ENCODE results near the gene F3. TPM values are rescaled to one million over a fixed set of nuclear protein-coding genes. Genes with fewer than 3 reads are reported as not detected.

The F3 gene
- total RNA-seq, 1 donor from 2014 or later: 19.9 TPM

DNA sequence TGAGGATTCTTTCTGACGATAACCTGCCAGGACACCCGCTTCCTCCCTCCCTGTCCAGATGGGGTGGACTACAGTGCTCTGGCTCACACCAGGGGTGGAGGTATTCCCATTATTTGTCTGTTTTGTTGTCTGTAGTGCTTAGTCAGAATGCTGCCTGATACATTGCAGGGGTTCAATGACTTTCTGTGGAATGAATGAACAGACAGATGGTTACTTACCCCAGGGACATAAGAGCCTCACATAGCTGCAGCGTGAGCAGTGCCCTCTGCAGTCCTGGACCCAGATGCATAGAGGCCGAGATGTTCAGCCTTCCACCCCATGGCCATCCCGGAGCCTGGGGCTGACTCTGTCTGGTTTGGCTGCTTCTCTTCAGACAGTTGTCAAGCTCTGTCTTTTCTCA is 13.0 kb upstream of the F3 start:
- intact Hi-C loops (cut with DNase I): no loop called here
- ATAC-seq: no peak
- no peak for DNase-seq (ENCODE audit: low spot score)

DNA sequence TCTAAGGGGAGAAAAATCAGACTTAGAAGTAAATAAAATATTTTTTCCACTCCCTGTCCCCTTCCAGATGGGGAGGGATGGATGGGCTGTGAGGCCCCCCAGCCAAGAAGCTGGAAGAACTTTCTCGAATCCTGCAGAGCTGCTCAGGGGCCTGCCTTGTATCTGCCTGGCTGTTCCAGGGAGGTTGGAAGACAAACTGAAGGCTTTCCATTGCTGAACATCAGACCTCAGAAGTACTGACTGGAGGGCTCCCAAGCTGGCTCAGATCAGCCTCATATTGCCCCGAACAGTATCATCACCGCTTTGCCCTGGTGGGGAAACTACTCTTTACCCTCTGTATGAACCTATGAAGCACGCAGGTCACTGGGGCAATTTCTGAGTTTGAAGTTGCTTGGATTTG is 12.4 kb upstream of the F3 start:
- ATAC-seq: no peak
- DNase-seq (ENCODE audit: low spot score): no peak
- intact Hi-C loops (cut with DNase I): no loop called here

DNA sequence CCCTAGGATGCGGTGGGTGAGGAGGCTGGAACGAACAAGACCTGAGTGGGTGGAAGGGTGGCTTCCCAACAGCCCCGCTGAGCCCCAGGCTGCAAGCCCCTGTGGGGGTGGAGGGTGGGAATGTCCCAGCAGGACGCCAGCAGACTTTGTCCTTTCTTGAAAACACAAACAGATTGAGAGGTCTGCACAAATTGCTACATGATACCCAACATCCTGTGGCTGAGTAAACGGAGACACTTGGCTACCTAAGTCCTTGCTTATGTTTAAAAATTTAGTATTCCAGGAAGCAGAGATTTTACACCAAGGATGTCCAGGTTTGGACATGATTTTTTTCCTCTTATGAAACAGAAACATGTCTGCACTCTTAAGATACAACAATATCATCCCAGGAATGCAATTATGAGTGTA is 11.8 kb upstream of the F3 start:
- peak; percentile 22 for ATAC-seq
- no peak for DNase-seq (ENCODE audit: low spot score)
- intact Hi-C loops (cut with DNase I): no loop called here

DNA sequence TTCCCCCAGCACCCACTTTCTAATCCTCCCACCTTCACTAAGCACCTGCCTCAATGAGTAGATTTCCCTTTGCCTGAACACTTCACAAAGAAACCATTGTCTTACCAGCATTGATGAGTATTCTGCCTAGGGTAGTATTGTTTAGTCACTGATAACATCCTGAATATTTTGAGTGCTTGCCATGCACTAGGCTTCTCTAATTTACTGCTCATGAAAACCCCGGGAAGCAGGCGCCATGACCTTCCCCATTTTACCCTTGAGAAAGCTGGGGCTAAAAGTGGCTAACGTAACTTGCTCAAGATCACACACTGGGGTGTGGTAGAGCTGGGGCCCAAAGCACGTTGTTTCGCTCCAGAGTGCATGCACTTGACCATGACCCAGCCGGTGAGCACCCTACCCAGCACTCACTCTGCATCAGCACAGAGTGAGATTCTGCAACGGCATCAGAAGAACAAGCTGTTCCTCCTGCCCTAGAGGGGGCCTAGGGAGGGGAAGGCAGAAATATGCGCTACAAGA is 10.6 kb upstream of the F3 start:
- intact Hi-C loops (cut with DNase I): no loop called here
- ATAC-seq (peak; percentile 80), DNase-seq (ENCODE audit: low spot score) (no peak)

DNA sequence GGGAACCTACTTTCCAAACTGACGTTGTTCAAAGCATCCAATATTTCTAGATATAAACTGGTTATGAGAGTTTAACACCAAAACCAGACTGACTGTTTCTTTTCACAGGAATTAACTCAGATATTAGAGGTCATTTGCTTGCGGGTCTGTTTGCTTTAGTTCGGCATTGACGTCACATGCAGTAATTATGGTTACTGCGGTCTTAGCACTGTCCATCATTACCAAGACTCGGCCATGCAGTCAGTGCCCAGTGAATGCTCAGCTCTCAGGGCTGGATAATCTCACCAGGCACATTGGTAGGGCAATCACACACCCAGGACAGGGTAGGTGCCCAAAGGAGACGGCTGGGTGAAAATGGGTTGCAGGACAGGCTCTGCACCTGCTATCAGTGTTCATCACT is 9.9 kb upstream of the F3 start:
- DNase-seq (ENCODE audit: low spot score) (no peak), ATAC-seq (no peak)
- intact Hi-C loops (cut with DNase I): no loop called here

DNA sequence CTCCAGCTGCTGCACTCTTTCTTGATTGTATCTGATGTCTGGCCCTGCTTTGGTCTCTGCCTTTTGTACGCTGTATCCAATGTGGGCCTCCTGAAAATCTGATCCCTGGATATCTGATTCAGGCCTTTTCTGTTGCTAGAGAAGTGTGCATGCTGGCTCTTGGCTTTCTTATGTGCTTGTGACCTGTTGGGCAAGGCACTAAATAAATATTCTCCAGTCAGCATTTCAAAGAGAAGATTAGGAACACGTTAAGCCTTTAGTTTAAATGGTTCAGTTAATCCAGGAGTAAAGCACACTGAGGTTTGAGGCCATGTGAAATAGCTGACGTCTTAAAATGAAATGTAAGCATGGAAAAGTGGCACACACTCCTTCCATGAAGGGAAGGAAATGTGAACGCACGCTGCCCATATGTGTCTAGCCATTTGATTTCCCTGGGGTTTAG is 9.3 kb upstream of the F3 start:
- DNase-seq (ENCODE audit: low spot score) (no peak), ATAC-seq (no peak)
- intact Hi-C loops (cut with DNase I): no loop called here

DNA sequence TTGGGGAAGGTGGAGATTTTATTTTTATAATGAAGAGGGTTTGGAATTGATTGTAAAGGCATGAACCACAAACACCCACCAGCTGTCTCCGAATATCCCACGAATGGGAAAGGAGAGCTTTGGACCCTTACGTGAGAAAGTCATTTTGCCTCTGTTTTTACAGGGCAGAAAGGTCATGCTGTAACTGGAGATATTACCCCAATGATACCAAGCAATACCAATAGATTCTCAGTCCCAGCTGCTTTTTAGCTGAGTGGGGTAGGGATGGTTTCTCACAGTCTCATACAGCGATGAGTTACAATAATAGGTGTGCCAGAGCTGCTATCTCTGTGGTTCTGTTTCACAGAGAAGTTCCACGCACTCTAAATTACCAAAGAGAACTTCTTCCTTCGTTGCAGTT is 8.8 kb upstream of the F3 start:
- intact Hi-C loops (cut with DNase I): no loop called here
- ATAC-seq: no peak

DNA sequence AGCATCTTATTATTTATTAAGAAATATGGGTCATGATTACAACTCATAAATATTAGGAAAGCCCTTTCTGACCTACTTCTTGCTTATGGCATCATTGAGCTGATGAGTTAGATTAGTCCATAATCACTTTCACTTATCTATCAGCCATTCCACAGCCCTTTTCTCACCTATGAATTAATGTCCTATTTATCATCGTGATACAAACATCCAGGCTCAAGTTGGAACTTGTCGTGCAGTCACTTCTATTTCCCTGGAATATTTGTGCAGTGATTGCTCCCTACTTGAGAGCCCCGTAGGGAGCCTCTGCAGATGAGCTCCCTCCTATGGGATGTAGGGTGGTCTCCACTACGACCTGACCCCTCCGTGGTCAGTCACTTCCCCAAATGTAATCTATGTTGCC is 8.1 kb upstream of the F3 start:
- ATAC-seq (no peak), DNase-seq (ENCODE audit: low spot score) (no peak)
- intact Hi-C loops (cut with DNase I): no loop called here

More for the DNA sequence above, 8.8 kb upstream of the F3 start:
- no peak for DNase-seq (ENCODE audit: low spot score)

DNA sequence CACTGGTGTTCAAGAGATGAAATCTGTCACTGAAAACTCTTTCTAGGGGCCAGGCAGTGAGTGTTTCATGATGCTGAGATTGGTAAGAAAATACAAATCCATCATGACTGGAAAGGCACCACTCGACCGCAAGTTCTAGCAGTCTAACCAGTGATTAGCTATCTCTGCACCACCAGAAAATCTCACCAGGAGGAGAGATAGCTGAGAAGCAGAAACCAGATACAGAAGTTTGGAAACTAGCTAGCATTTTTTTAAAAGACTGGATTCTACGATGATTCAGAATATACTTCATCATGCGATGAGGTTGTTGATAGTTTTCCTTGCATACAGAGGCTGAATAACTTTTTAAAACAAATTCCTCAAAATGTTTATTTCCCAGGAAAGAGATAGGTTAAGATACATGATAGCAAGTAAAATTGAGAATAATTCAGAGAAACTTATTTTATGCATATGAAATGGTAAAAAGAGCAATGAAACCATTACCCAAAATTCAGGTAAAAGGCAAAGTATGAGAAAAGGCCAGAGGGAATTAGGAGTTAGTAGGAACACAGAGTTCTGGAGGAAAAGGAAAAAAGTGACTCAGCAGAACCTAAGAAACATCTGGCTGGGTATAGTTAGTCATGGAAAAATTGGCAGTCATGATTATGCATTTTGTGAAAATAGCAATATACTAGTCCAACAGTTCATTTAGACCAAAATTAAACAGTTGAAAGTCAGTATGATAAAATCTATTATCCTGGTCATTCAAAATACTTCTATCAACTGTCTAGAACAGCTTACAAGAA is 3.3 kb upstream of the F3 start:
- intact Hi-C loops (cut with DNase I): no loop called here

DNA sequence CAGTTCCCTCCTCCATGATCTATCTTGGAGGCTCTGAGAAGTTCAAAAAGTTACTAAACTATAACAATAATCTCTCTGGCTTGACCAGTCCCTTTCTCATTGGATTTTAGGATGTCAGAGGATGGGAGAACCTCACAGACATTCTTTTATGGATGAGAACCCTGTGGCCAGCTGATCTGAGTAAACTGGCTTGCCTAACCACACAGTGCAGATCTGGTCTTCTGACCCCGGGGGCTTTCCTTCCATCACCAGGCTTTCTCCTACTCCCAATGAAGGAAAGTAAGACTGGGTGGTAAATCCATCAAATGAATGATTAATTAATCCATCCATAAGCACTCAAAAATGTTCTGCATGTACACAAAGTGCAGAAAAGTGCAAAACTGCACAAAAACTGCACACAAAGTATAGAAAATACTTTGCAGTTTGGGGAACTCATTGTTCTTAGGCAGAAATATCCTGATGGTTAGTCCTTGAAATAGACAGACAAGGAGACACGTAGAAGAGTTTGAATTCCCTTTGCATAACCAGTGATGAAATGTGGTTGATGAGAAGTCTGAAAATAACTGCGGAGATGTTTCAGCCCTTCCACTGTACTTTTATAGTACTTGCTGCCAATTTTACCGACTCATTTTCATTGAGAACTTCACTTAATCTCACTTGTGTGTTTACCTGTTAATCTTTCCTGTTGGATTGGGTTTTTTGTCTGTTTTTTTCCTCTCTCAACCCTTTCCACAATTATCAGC is 2.5 kb upstream of the F3 start:
- ATAC-seq (no peak), DNase-seq (ENCODE audit: low spot score) (no peak)
- intact Hi-C loops (cut with DNase I): no loop called here

More for the DNA sequence above, 3.3 kb upstream of the F3 start:
- DNase-seq (ENCODE audit: low spot score) (no peak), ATAC-seq (peak; percentile 48)

DNA sequence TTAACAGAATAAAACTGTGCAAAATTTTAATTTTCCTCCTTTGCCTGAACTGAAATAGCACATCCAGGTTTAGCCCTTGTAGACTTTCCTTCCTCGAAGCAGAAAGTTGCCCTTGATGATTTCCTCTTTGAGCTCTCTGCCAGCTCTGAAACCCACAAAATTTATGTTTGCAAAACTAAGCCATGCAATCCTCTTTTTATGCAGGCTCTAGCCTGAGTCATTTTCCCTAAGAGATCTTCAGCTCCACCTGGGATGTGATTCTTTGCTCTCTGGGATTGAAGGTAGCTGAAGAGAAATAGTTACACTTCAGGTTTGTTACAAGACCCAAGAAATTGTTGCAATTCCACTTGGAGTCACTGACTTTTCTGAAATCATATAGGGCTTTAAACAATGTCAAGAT is 1.4 kb upstream of the F3 start:
- intact Hi-C loops (cut with DNase I): no loop called here
- DNase-seq (ENCODE audit: low spot score) (no peak), ATAC-seq (no peak)

DNA sequence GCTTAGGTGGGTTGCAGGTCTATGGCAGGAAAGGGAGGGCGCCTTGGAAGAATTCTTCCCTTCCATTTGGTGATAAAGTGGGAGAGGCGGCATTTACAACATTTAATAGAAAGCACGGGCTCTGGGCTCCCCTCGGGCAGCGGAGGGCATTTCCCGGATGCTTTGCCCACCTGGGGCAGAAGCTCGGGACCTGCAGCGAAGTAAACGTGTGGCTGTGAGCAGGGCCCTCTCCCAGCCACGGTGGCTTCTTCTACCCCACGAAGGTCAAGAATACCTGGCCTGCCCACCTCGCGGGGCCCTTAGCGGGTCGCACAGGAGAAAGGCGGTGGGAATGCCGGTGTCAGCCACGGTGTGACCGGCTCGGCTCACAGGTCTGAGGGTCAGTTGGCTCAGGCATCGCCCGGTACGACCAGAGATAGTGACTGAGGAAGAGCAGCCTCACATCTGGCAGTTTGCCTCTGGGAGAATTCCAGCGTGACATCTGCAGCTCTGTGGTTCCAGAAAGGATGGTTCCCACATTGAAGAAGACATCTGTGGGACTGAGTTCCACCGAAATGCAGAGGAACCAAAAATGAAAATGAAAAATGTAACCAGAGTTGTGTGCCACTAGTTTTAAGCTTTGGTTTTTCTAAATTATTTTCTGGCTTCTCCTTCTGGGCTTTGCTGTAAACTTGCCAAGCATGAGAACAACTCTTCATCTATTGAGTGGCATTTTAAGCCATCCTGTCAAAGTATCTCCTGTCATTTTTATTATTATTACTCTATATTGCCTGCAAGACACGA is 720 bp upstream of the F3 start:
- DNase-seq (ENCODE audit: low spot score) (peak; percentile 77), ATAC-seq (peak; percentile 66)
- intact Hi-C loops (cut with DNase I): no loop called here

DNA sequence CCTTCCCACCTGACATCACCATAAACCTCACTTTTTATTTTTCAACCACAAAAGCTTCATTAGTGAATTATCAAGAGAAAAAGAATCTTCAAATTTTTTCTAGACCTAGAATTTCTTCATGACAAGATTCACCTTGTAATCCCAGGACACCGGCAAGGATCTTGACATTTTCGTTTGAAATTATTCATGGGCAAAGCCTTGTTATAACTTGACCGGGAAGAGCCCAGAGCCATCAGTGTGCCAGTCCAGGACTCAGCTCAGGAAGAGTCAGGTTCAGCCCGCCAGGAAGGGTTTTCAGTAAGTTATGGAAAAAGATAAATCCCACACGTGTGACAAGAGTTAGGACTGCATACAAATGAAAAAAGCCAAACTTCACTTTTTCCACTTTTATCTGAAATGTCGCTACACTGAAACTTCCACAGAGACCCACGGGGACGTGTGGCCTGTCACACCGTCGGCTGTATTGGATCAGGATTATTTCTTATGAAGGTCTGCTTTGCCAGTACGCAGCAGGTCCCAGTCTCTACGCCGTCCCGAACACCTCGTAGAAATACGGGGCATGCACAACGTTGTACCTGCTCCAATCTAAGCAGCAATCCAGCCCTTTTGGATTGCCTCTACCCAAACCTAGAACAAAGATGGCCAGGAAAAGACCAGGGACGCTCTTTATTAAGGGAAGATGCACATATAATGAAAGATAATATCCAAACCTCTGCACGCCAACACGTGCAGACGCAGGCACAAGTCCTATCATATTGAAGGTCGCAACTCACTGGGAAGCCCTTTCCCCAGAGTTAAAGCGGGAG is 916 bp downstream of the F3 start:
- DNase-seq (ENCODE audit: low spot score): no peak
- ATAC-seq: no peak
- intact Hi-C loops (cut with DNase I): no loop called here

DNA sequence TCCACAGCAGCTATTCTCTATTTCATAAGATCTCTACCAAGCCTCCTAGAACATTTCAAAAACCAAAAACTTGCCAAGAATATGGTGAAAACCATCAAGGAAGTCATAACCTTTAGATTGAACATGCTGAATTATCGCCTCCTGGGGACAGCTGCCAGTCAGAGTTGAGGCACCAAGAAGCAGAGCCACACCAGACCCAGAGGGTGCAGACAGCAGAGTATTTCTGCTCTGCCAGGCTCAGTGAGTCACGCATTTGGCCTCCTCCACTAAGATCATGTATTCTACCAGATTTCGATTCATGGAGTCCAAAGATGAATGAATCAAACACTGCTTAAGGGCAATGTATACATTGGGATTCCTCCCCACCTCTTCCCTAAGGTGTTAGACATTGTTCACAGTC is 2.1 kb downstream of the F3 start:
- ATAC-seq: no peak
- intact Hi-C loops (cut with DNase I): loop anchor here (10.0 kb wide), 1 partner anchor 265 kb away; no protein-coding TSS in a partner anchor
- DNase-seq (ENCODE audit: low spot score): no peak

DNA sequence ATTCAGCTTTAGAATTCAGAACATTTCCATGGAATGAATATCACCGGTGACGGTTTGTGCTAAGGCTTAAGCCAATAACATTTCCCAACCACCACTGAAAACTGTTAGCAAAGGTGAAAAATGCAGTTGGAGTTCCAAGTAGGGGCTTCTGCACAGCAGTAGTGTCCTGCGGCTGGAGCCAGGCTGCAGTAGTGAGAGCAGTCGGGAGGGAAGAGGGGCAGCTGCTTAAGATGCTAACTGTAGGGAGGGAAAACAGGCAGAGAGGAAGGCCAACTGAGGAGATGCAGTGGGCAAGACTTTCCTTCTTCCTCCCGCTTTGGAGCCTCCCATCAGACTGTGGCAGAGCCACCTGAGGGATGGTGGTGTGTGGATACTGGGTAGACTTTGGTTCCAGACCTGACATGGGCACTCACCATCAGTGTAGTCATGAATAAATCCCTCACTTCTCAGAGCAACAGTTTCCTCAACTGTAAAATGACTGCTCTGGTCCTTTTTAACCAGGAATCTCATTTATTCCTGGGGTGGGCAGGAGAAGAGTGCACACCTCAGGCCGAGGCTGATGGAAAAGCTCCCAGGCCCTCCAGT is 3.2 kb downstream of the F3 start:
- ATAC-seq (no peak), DNase-seq (ENCODE audit: low spot score) (no peak)
- intact Hi-C loops (cut with DNase I): loop anchor here (10.0 kb wide), 1 partner anchor 266 kb away; no protein-coding TSS in a partner anchor

DNA sequence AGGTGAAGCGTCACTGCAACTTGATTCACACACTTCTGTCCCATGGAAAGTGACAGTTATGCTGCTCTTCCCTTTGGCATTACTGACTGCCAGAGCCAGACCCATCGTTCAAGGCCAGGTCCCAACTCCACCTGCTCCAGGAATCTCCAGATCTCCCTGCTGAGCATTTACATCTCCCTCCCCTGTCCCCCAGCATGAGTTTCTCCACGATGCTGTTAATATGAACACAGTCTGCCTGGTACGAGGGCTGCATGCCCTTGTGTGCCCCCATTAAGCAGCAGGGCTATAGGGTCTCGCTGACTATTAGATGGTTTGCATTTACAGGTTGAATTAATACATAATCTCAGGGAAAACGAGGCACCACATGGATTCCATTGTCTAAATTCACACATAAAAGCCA is 4.3 kb downstream of the F3 start:
- DNase-seq (ENCODE audit: low spot score) (no peak), ATAC-seq (no peak)
- intact Hi-C loops (cut with DNase I): loop anchor here (10.0 kb wide), 1 partner anchor 268 kb away; no protein-coding TSS in a partner anchor

DNA sequence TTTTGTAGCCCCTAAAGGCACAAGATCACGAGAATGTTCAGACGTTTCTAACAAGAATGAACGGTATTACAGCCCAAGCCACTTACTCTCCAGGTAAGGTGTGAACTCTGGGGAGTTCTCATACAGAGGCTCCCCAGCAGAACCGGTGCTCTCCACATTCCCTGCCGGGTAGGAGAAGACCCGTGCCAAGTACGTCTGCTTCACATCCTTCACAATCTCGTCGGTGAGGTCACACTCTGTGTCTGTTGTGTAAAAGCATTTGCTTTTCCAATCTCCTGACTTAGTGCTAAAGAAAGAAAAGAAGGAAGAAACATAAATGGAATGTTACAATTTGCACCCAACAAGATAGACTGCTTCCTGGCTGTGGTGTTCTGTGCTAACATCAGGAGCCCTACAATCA is 5.7 kb downstream of the F3 start:
- intact Hi-C loops (cut with DNase I): loop anchor here (10.0 kb wide), 1 partner anchor 269 kb away; no protein-coding TSS in a partner anchor
- ATAC-seq (no peak), DNase-seq (ENCODE audit: low spot score) (no peak)

DNA sequence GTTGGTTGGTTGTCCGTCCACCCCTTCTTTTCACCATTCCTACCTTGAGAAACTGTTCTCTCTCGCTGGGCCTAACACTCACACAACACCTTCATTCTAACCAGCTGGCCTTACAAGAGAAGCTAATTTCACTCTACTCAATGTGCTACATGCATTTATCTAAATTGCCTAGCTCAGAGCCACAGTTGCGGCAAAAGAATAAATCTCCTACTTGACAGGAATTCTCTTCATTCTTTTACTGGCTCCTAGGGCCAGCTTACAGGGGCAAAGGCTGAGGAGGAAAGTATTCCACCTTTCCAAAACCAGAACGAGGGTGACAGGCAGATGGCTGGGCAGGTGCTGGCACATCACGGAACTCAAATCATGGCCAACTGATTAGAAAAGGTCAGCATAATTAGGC is 6.5 kb downstream of the F3 start:
- intact Hi-C loops (cut with DNase I): loop anchor here (10.0 kb wide), 1 partner anchor 270 kb away; no protein-coding TSS in a partner anchor
- ATAC-seq (no peak), DNase-seq (ENCODE audit: low spot score) (no peak)
